Measurements from ENCODE around the gene SELENOI. TPM values are rescaled to one million over a fixed set of nuclear protein-coding genes. Genes with fewer than 3 reads are reported as not detected.

Gene SELENOI
- total and polyA plus RNA-seq, 2 of the 4 experiments (the other 2 are of a cell fraction), result 5.1 to 25.1 TPM

GRCh38 chr2:26300234-26300925, 45.6 kb upstream of the SELENOI start (continued):
- TF ChIP-seq BHLHE40 (IDR thresholded peaks at IDR 0.05; ENCODE audit: low read depth, low read length), result no peak

- DNase-seq, result no peak
- no peak overlapping the region for H3K4me2 ChIP-seq (ENCODE audit: low read depth, low read length)
- CTCF ChIA-PET, result no interaction called here
- no peak for TF ChIP-seq MXI1 (IDR thresholded peaks at IDR 0.05; ENCODE audit: borderline replicate concordance, low read depth, low read length)
- no peak for TF ChIP-seq NFE2L2 (IDR thresholded peaks at IDR 0.05; ENCODE audit: low read depth, low read length)
- TF ChIP-seq CEBPB (IDR thresholded peaks at IDR 0.05; ENCODE audit: low read depth, low read length), result no peak
- TF ChIP-seq POLR2A (IDR thresholded peaks at IDR 0.05; ENCODE audit: low read depth, low read length), result no peak
- TF ChIP-seq, protein P1, sequence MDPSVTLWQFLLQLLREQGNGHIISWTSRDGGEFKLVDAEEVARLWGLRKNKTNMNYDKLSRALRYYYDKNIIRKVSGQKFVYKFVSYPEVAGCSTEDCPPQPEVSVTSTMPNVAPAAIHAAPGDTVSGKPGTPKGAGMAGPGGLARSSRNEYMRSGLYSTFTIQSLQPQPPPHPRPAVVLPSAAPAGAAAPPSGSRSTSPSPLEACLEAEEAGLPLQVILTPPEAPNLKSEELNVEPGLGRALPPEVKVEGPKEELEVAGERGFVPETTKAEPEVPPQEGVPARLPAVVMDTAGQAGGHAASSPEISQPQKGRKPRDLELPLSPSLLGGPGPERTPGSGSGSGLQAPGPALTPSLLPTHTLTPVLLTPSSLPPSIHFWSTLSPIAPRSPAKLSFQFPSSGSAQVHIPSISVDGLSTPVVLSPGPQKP (IDR thresholded peaks at IDR 0.05; ENCODE audit: borderline replicate concordance, low read depth, low read length), result no peak
- no peak for TF ChIP-seq RFX5 (IDR thresholded peaks at IDR 0.05; ENCODE audit: low read depth, low read length)
- TF ChIP-seq MAFK (IDR thresholded peaks at IDR 0.05; ENCODE audit: low read depth, low read length), result no peak
- TF ChIP-seq RCOR1 (IDR thresholded peaks at IDR 0.05; ENCODE audit: insufficient replicate concordance, low read length), result no peak
- no peak for TF ChIP-seq SMC3 (IDR thresholded peaks at IDR 0.05; ENCODE audit: low read depth, low read length)
- no peak for TF ChIP-seq USF2 (IDR thresholded peaks at IDR 0.05; ENCODE audit: low read depth, low read length)
- TF ChIP-seq FOS (IDR thresholded peaks at IDR 0.05; ENCODE audit: low read depth, low read length), result no peak
- TF ChIP-seq RAD21 (IDR thresholded peaks at IDR 0.05; ENCODE audit: low read length), result no peak
- TF ChIP-seq BHLHE40 (IDR thresholded peaks at IDR 0.05; ENCODE audit: low read depth, low read length), result no peak
- TF ChIP-seq, protein P2, sequence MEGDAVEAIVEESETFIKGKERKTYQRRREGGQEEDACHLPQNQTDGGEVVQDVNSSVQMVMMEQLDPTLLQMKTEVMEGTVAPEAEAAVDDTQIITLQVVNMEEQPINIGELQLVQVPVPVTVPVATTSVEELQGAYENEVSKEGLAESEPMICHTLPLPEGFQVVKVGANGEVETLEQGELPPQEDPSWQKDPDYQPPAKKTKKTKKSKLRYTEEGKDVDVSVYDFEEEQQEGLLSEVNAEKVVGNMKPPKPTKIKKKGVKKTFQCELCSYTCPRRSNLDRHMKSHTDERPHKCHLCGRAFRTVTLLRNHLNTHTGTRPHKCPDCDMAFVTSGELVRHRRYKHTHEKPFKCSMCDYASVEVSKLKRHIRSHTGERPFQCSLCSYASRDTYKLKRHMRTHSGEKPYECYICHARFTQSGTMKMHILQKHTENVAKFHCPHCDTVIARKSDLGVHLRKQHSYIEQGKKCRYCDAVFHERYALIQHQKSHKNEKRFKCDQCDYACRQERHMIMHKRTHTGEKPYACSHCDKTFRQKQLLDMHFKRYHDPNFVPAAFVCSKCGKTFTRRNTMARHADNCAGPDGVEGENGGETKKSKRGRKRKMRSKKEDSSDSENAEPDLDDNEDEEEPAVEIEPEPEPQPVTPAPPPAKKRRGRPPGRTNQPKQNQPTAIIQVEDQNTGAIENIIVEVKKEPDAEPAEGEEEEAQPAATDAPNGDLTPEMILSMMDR (conservative IDR thresholded peaks at IDR 0.05; ENCODE audit: low read depth, low read length), result no peak
Measured at GRCh38 chr2:26302846-26303245, 43.1 kb upstream of the SELENOI start.

More at GRCh38 chr2:26302846-26303245, 43.1 kb upstream of the SELENOI start:
- Histone ChIP-seq H3K23ac (ENCODE audit: low read depth, low read length) (no peak overlapping the region), H2BK20ac (ENCODE audit: low read depth, low read length) (no peak overlapping the region), H3K4ac (ENCODE audit: low read depth, low read length) (no peak overlapping the region), H3K27ac (ENCODE audit: insufficient read depth, low read length) (no peak overlapping the region), H3K9me1 (ENCODE audit: insufficient read depth, low read length) (no peaks in the 10 kb centered on the region), H3K4me3 (ENCODE audit: insufficient read depth, low read depth, low read length) (no peak overlapping the region), H3K27me3 (ENCODE audit: control insufficient read depth, insufficient read depth, low read length) (no peaks in the 10 kb centered on the region), H3K14ac (replicated peaks; ENCODE audit: low read depth, low read length) (no peak overlapping the region), H3K9me3 (ENCODE audit: control insufficient read depth, insufficient read depth, low read length) (no peaks in the 10 kb centered on the region), H3K18ac (ENCODE audit: low read depth, low read length) (no peak overlapping the region), H3K9ac (ENCODE audit: low read depth, low read length) (no peak overlapping the region), H4K91ac (ENCODE audit: insufficient read depth, low read depth, low read length) (no peak overlapping the region), H4K5ac (ENCODE audit: low read depth, low read length) (no peak overlapping the region), H2BK15ac (ENCODE audit: low read depth, low read length) (no peak overlapping the region), H3K56ac (ENCODE audit: extremely low read depth, insufficient read depth, low read length) (no peak overlapping the region), H2AK9ac (replicated peaks; ENCODE audit: low read depth, low read length, poor library complexity) (no peak overlapping the region), H2BK120ac (ENCODE audit: low read depth, low read length) (no peak overlapping the region), H3K79me1 (ENCODE audit: low read depth in 1 of 2, low read length in 2 of 2) (no peaks in the 10 kb centered on the region), H2BK5ac (ENCODE audit: low read depth, low read length, poor library complexity, severe bottlenecking) (no peak overlapping the region), H2AFZ (replicated peaks; ENCODE audit: low read length, poor library complexity) (no peak overlapping the region), H2AK5ac (ENCODE audit: low read depth, low read length) (no peak overlapping the region), H4K20me1 (ENCODE audit: insufficient read depth, low read length) (no peaks in the 10 kb centered on the region), H4K8ac (ENCODE audit: low read depth in 2 of 2, low read length in 2 of 2) (no peak overlapping the region), H3K4me1 (ENCODE audit: control insufficient read depth, insufficient read depth, low read length) (peaks cover 12% of the 10 kb centered on the region), H3K36me3 (ENCODE audit: control insufficient read depth, insufficient read depth, low read length) (no peaks in the 10 kb centered on the region)
- dilution Hi-C loops (cut with HindIII; ENCODE audit: low sequenced_read_pairs, unreplicated experiment) (no loop called here), in situ Hi-C loops (cut with MboI; ENCODE audit: low sequenced_read_pairs) (no loop called here), intact Hi-C loops (cut with micrococcal nuclease) (no loop called here)
- POLR2A ChIA-PET (ENCODE audit: unreplicated experiment), result no interaction called here
- ATAC-seq (ENCODE audit: low read depth), result no peak
- BruUV-seq (replicated peaks), result no TSS peak
- WGBS, 2 experiments (ENCODE audit: extremely low coverage in 2 of 2, insufficient read length in 1 of 2), result 100% methylated on average over 2 of the region's 6 CpGs; no CpG with 5 or more reads in 1 of the 2 experiments
